Heart left ventricle (tissue), 13 donors: ENCODE data around the gene FAM89B.

Experiments used
- POLR2A ChIP-seq, 2 donors: fragments of 450-650 bp; IDR thresholded peaks; one replicate each; pipeline ENCODE4 v1.6.1; 2017; ENCODE audit warnings: antibody characterized with exemption in 2 of 2, mild to moderate bottlenecking in 2 of 2, moderate library complexity in 2 of 2
- TF ChIP-seq, protein P1 (sequence below), 12 donors: fragments of 200-600 bp; sonication (generic) in 4 of 12; IDR thresholded peaks; one replicate each; pipeline versions ENCODE4 v1.5.0 to v1.8.0; 2018 to 2022; ENCODE audit warnings: antibody characterized with exemption in 12 of 12, mild to moderate bottlenecking in 5 of 12
- donor health status: ischemic (EF 13 %, LVEDD 7.1; RV severe dilation, severe dysfunction).
- donor health status: DM: no; HTN: yes; CAD: no.
- donor health status: DM: no; HTN: no; CAD: no.
- donor health status: ischemic (EF 25% LVEDD 6.9; RV normal size, moderate dysfunction).
- donor health status: ischemic (EF 25% LVEDD 5.7; RV mildly dilated, moderate dysfunction).
- donor health status: ischemic (EF 35%, LVEDD 5.7; RV mildly dilated, moderate dysfunction).
- donor health status: nonischemic (EF 11% LVEDD 7.7; RV severe dilation, severe dysfunction).
- donor health status: DM: yes; HTN: yes; CAD: no.
- donor health status: PGD.
- donor health status: ischemic (EF 29% LVEDD 5.4; RV normal size, mild dysfunction).
- donor health status: nonischemic (EF 23%, LVEDD 6.1; RV moderate dilation, normal function).

DNA sequence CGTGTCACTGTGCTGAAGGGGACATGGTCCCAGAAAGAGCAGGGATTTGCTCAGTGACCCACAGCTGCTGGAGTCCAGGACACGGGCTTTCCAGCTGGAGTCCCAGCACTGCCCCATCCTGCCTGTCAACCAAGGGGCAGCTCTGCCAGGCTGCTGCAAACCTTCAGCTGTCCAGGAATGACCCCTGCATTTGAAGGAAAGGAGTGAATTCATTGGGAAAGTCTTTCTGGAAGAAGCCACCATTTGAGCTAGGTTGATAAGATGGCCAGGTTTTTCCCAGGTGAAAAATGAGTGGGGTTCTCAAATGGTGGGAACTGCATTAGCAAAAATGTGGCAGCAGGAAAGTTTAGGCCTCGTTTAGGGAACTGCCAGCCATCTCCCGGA is 13.9 kb downstream of the FAM89B start:
- TF ChIP-seq, protein P1, sequence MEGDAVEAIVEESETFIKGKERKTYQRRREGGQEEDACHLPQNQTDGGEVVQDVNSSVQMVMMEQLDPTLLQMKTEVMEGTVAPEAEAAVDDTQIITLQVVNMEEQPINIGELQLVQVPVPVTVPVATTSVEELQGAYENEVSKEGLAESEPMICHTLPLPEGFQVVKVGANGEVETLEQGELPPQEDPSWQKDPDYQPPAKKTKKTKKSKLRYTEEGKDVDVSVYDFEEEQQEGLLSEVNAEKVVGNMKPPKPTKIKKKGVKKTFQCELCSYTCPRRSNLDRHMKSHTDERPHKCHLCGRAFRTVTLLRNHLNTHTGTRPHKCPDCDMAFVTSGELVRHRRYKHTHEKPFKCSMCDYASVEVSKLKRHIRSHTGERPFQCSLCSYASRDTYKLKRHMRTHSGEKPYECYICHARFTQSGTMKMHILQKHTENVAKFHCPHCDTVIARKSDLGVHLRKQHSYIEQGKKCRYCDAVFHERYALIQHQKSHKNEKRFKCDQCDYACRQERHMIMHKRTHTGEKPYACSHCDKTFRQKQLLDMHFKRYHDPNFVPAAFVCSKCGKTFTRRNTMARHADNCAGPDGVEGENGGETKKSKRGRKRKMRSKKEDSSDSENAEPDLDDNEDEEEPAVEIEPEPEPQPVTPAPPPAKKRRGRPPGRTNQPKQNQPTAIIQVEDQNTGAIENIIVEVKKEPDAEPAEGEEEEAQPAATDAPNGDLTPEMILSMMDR (IDR thresholded peaks at IDR 0.05): no peak
- no peak for TF ChIP-seq POLR2A (IDR thresholded peaks at IDR 0.05)
